Pancreas (tissue), 10 donors: Measurements from ENCODE around the gene CDH2. TPM values are rescaled to one million over a fixed set of nuclear protein-coding genes. Genes with fewer than 3 reads are reported as not detected.

Source experiments
- ATAC-seq, 4 donors: fragments of 200-7000 bp; cut with Tn5 transposase; one replicate each; pipeline versions ENCODE4 v1.8.0 to v1.9.1; 2020; ENCODE audit warnings: mild to moderate bottlenecking in 4 of 4, moderate library complexity in 4 of 4
- DNase-seq, 6 donors: peaks; one replicate each; pipeline ENCODE4 v3.0.0-alpha.2; 2020
- FAIRE-seq: peaks from 2 replicates; lab custom pipeline; 2012; peaks lifted over from hg19 to GRCh38; lab: Jason Lieb, UNC
- H3K27ac ChIP-seq, 4 donors: fragments of 200-600 bp; sonication (generic); 1 replicate in 3 of 4; 2 replicates in 1 of 4; pipeline versions ENCODE4 v1.5.0 to v1.8.0; 2020
- H3K27me3 ChIP-seq, 4 donors: fragments of 200-600 bp; one replicate each; pipeline ENCODE4 v1.8.0; 2021
- H3K36me3 ChIP-seq, 3 donors: fragments of 200-600 bp; sonication (generic) in 1 of 3; one replicate each; pipeline versions ENCODE4 v1.5.0 to v1.8.0; 2020 to 2021
- H3K4me1 ChIP-seq, 3 donors: fragments of 200-600 bp; one replicate each; pipeline ENCODE4 v1.8.0; 2021
- H3K4me3 ChIP-seq, 4 donors: fragments of 200-600 bp; sonication (generic) in 2 of 4; one replicate each; pipeline versions ENCODE4 v1.5.0 to v1.8.0; 2020 to 2021
- H3K9me3 ChIP-seq, 4 donors: fragments of 200-600 bp; one replicate each; pipeline ENCODE4 v1.8.0; 2021
- CTCF ChIP-seq, 4 donors: fragments of 200-600 bp; sonication (generic) in 3 of 4; IDR thresholded peaks; one replicate each; pipeline versions ENCODE4 v1.5.0 to v1.8.0; 2021; ENCODE audit warnings: antibody characterized with exemption in 4 of 4
- WGBS, 2 donors: extraction: QIAGEN DNeasy Blood & Tissue Kit; methylation state at CpG; one replicate each; pipeline ENCODE4 v1.1.7; 2013; 5-methylcytosine and 5-hydroxymethylcytosine counted together
- intact Hi-C, 3 donors: fragments of 100-400 bp; cut with DNase I; formaldehyde crosslinking; loops; one replicate each; pipeline versions ENCODE4 v1.11.1 to v1.14.2; 2022
- polyA plus RNA-seq, 2 donors: library from polyadenylated mRNA; stranded (reverse); fragments of 200-250 nt; gene quantifications; one replicate each; pipeline ENCODE4 v1.2.3, GENCODE V29; 2013
- total RNA-seq, 6 donors: library from RNA; stranded (reverse); fragmentation: NEBNext Ultra II Directional in 4 of 6; extraction: Animal tissue kit (Norgen Biotek cat#: 25700) in 4 of 6; gene quantifications; one replicate each; pipeline versions ENCODE4 v1.2.1 to v1.2.4, GENCODE V29; 2021 to 2023
- donor health status: healthy with polysubstance abuse.
- donor health status: DM: no; HTN: no; CAD: no; lungs with moderate emphysema.
- donor health status: DM: no; HTN: no; CAD: no.
- donor health status: control.
- donor health status: control.
- donor health status: Bipolar disorder and iron deficiency.
- donor health status: DM: yes; HTN: yes; CAD: no.
- donor health status: DM: no; HTN: no; CAD: no.
- donor health status: DM: no; HTN: no; CAD: no.
- donor health status: DM: yes; HTN: yes; CAD: no.

The CDH2 gene
- total and polyA plus RNA-seq, 8 donors = 0.15 to 2.9 (median 0.93) TPM

- FAIRE-seq = no peak
- no peak for DNase-seq
- intact Hi-C loops = no loop called here
- Histone ChIP-seq H3K27me3 (no peaks in the 10 kb centered on the region), H3K36me3 (no peaks in the 10 kb centered on the region), H3K4me3 (no peak overlapping the region), H3K9me3 (no peaks in the 10 kb centered on the region), H3K27ac (no peak overlapping the region), H3K4me1 (no peaks in the 10 kb centered on the region)
- ATAC-seq = no peak
- WGBS, 2 donors = 32 to 33% methylated on average over 4 of the region's 4 CpGs
- no peak for TF ChIP-seq CTCF (IDR thresholded peaks at IDR 0.05)
Observed at GRCh38 chr18:28158083-28158581, 18.8 kb downstream of the CDH2 start.

GRCh38 chr18:28153485-28154065 lies 23.4 kb downstream of the CDH2 start:
- Histone ChIP-seq H3K27ac (no peak overlapping the region), H3K4me1 (no peaks in the 10 kb centered on the region), H3K27me3 (no peaks in the 10 kb centered on the region), H3K4me3 (no peak overlapping the region), H3K9me3 (no peaks in the 10 kb centered on the region), H3K36me3 (no peaks in the 10 kb centered on the region)
- no peak for ATAC-seq
- 58 to 72% methylated on average over 3 of the region's 3 CpGs for WGBS, 2 donors
- no peak for DNase-seq
- TF ChIP-seq CTCF (IDR thresholded peaks at IDR 0.05) = no peak
- no peak for FAIRE-seq
- intact Hi-C loops = no loop called here

- no peak for FAIRE-seq
- WGBS, 2 donors = 21 to 22% methylated on average over 3 of the region's 3 CpGs
- H3K9me3 ChIP-seq = no peaks in the 10 kb centered on the region
- ATAC-seq = no peak
- no peaks in the 10 kb centered on the region for H3K4me1 ChIP-seq
- no peaks in the 10 kb centered on the region for H3K36me3 ChIP-seq
- intact Hi-C loops = no loop called here
- no peak overlapping the region for H3K4me3 ChIP-seq
- no peak for DNase-seq
- TF ChIP-seq CTCF (IDR thresholded peaks at IDR 0.05) = no peak
- H3K27ac ChIP-seq = no peak overlapping the region
- no peaks in the 10 kb centered on the region for H3K27me3 ChIP-seq
Observed at GRCh38 chr18:28152754-28153153, 24.2 kb downstream of the CDH2 start.

GRCh38 chr18:28152354-28152753 lies 24.6 kb downstream of the CDH2 start:
- WGBS, 2 donors = 53 to 57% methylated on average over 4 of the region's 4 CpGs
- ATAC-seq (no peak), DNase-seq (no peak), FAIRE-seq (no peak)
- no peak overlapping the region for H3K27ac ChIP-seq
- no peaks in the 10 kb centered on the region for H3K27me3 ChIP-seq
- H3K9me3 ChIP-seq = no peaks in the 10 kb centered on the region
- intact Hi-C loops = no loop called here
- no peak for TF ChIP-seq CTCF (IDR thresholded peaks at IDR 0.05)
- H3K4me3 ChIP-seq = no peak overlapping the region
- H3K4me1 ChIP-seq = no peaks in the 10 kb centered on the region
- H3K36me3 ChIP-seq = no peaks in the 10 kb centered on the region

- DNase-seq (no peak), ATAC-seq (no peak), FAIRE-seq (no peak)
- H3K36me3 ChIP-seq = no peaks in the 10 kb centered on the region
- no peaks in the 10 kb centered on the region for H3K27me3 ChIP-seq
- 37 to 41% methylated on average over 1 of the region's 1 CpG for WGBS, 2 donors
- H3K4me3 ChIP-seq = no peak overlapping the region
- TF ChIP-seq CTCF (IDR thresholded peaks at IDR 0.05) = no peak
- no peaks in the 10 kb centered on the region for H3K4me1 ChIP-seq
- no peaks in the 10 kb centered on the region for H3K9me3 ChIP-seq
- no peak overlapping the region for H3K27ac ChIP-seq
- intact Hi-C loops = no loop called here
Observed at GRCh38 chr18:28151434-28151833, 25.5 kb downstream of the CDH2 start.
